Vagina (tissue), 2 donors: Measurements from ENCODE around the gene GYG1. TPM values are rescaled to one million over a fixed set of nuclear protein-coding genes. Genes with fewer than 3 reads are reported as not detected.

Experiments
- DNase-seq, 2 donors: peaks; one replicate each; pipeline ENCODE4 v3.0.0-alpha.2; 2017; ENCODE audit errors: extremely low spot score in 2 of 2
- H3K27ac ChIP-seq: fragments of 200-600 bp; sonication (generic); one replicate; pipeline ENCODE4 v1.5.1; 2019
- H3K27me3 ChIP-seq: fragments of 200-600 bp; sonication (generic); one replicate; pipeline ENCODE4 v1.5.1; 2019
- H3K36me3 ChIP-seq, 2 donors: fragments of 200-600 bp; sonication (generic); one replicate each; pipeline ENCODE4 v1.5.1; 2017 to 2019
- H3K4me1 ChIP-seq: fragments of 200-600 bp; sonication (generic); one replicate; pipeline ENCODE4 v1.5.1; 2019
- H3K4me3 ChIP-seq, 2 donors: fragments of 200-600 bp; sonication (generic); 1 replicate in 1 of 2; 2 replicates in 1 of 2; pipeline ENCODE4 v1.5.1; 2016 to 2019
- H3K9me3 ChIP-seq: fragments of 200-600 bp; sonication (generic); one replicate; pipeline ENCODE4 v1.5.1; 2019
- CTCF ChIP-seq, 3 experiments: fragments of 450-650 bp in 2 of 3; fragments of 200-600 bp in 1 of 3; sonication (generic) in 1 of 3; IDR thresholded peaks; one replicate each; pipeline ENCODE4 v1.5.1; 2017 to 2019; ENCODE audit warnings: antibody characterized with exemption in 3 of 3, mild to moderate bottlenecking in 2 of 3, moderate library complexity in 2 of 3
- POLR2A ChIP-seq, 2 donors: fragments of 450-650 bp; IDR thresholded peaks; one replicate each; pipeline ENCODE4 v1.6.1; 2017; ENCODE audit warnings: antibody characterized with exemption in 2 of 2, mild to moderate bottlenecking in 2 of 2, moderate library complexity in 2 of 2
- POLR2AphosphoS5 ChIP-seq, 2 donors: sonication (generic); formaldehyde crosslinking; IDR thresholded peaks; one replicate each; pipeline ENCODE4 v1.9.0; 2017; ENCODE audit warnings: antibody characterized with exemption in 2 of 2, mild to moderate bottlenecking in 2 of 2, low read depth in 1 of 2; ENCODE audit not compliant: insufficient read depth in 1 of 2
- intact Hi-C: fragments of 100-400 bp; cut with DNase I; formaldehyde crosslinking; loops from one replicate; pipeline ENCODE4 v1.15.1; 2023
- total RNA-seq: library from RNA; depleted of rRNA; stranded (reverse); fragments of >200 nt; gene quantifications from one replicate; pipeline ENCODE4 v1.2.3, GENCODE V29; 2016

The GYG1 gene
- total RNA-seq, 1 donor from 2014 or later = 45.9 TPM

DNA sequence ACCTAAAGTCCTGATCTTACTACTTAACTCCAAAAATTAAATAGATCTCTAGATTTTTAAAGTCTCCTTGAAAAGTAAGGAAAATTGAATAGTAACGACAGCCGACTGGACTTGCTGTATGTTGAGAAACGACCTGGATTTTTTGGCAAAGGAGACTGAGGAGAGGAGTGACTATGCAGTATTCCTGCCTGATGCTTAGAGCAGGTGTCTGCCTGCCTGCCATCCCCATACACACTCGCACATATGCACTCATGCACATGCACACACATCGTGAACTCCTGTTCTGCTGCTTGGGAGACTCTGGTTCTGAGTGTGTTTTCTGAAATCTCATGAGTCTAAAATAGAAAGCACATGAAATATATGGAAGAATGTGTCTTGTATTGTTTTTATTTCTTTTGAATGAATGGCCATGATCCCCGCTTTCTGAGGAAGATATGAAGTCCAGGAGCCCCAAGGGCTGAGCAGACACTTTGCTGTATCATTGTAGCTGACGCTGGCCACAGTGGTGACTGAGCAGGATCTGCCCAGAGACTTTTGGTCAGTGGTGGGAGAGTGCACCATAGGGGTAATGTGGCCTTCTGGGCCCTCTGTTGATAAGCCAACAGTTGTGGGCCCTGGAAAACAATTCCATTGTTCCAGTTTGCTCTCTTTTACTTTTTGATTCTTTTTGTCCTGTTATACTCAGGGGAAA is 16.4 kb downstream of the GYG1 start:
- H3K36me3 ChIP-seq = peaks cover 3 to 25% of the 10 kb centered on the region in 2 donors
- no peak for DNase-seq
- H3K9me3 ChIP-seq = no peaks in the 10 kb centered on the region
- TF ChIP-seq CTCF (IDR thresholded peaks at IDR 0.05) = no peak
- TF ChIP-seq POLR2A (IDR thresholded peaks at IDR 0.05) = no peak
- no peak for TF ChIP-seq POLR2AphosphoS5 (IDR thresholded peaks at IDR 0.05; ENCODE audit: insufficient read depth in 1 of 2, low read depth in 1 of 2)
- no peaks in the 10 kb centered on the region for H3K27me3 ChIP-seq
- no peak overlapping the region for H3K27ac ChIP-seq
- intact Hi-C loops = no loop called here
- no peak overlapping the region for H3K4me3 ChIP-seq
- H3K4me1 ChIP-seq = no peaks in the 10 kb centered on the region

GRCh38 chr3:149009732-149010131 is 18.4 kb downstream of the GYG1 start:
- TF ChIP-seq CTCF (IDR thresholded peaks at IDR 0.05) = no peak
- TF ChIP-seq POLR2A (IDR thresholded peaks at IDR 0.05) = no peak
- no peak for TF ChIP-seq POLR2AphosphoS5 (IDR thresholded peaks at IDR 0.05; ENCODE audit: insufficient read depth in 1 of 2, low read depth in 1 of 2)
- Histone ChIP-seq H3K4me1 (no peaks in the 10 kb centered on the region), H3K9me3 (no peaks in the 10 kb centered on the region), H3K27ac (no peak overlapping the region), H3K4me3 (no peak overlapping the region), H3K27me3 (no peaks in the 10 kb centered on the region), H3K36me3 (peaks cover 3 to 31% of the 10 kb centered on the region in 2 donors)
- no peak for DNase-seq
- intact Hi-C loops = no loop called here

- H3K9me3 ChIP-seq = no peaks in the 10 kb centered on the region
- H3K4me1 ChIP-seq = no peaks in the 10 kb centered on the region
- no peaks in the 10 kb centered on the region for H3K27me3 ChIP-seq
- intact Hi-C loops = no loop called here
- DNase-seq = no peak
- TF ChIP-seq CTCF (IDR thresholded peaks at IDR 0.05) (no peak), POLR2AphosphoS5 (IDR thresholded peaks at IDR 0.05; ENCODE audit: insufficient read depth in 1 of 2, low read depth in 1 of 2) (no peak), POLR2A (IDR thresholded peaks at IDR 0.05) (no peak)
- no peak overlapping the region for H3K4me3 ChIP-seq
- peaks cover 3 to 27% of the 10 kb centered on the region in 2 donors for H3K36me3 ChIP-seq
- H3K27ac ChIP-seq = no peak overlapping the region
Measured at GRCh38 chr3:149010504-149010951, 19.2 kb downstream of the GYG1 start.

GRCh38 chr3:149010966-149011365 is 19.6 kb downstream of the GYG1 start:
- Histone ChIP-seq H3K4me3 (no peak overlapping the region), H3K27me3 (no peaks in the 10 kb centered on the region), H3K36me3 (peaks cover 3 to 25% of the 10 kb centered on the region in 2 donors), H3K4me1 (no peaks in the 10 kb centered on the region), H3K27ac (no peak overlapping the region), H3K9me3 (no peaks in the 10 kb centered on the region)
- intact Hi-C loops = no loop called here
- no peak for DNase-seq
- TF ChIP-seq POLR2A (IDR thresholded peaks at IDR 0.05) = no peak
- no peak for TF ChIP-seq CTCF (IDR thresholded peaks at IDR 0.05)
- TF ChIP-seq POLR2AphosphoS5 (IDR thresholded peaks at IDR 0.05; ENCODE audit: insufficient read depth in 1 of 2, low read depth in 1 of 2) = no peak

DNA sequence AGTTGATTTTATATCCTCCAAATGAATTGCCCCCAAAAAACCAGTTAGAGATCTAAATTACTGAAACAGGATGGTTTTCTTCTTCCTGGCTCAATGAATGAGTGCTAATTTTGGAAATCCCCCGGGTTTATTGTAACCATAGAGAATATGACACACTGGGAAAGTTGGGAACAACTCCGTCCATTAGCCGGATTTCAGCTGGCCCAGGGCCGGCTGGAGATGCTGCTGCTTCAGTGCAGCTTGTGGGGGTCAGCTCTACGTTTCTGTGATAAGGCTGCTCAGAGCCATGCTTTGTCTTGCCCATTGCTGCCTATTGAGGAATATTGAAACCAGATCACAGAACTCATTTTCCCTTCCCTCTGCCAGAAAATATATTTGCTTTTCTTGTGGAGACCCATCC is 20.3 kb downstream of the GYG1 start:
- DNase-seq = no peak
- H3K4me3 ChIP-seq = no peak overlapping the region
- H3K27ac ChIP-seq = no peak overlapping the region
- intact Hi-C loops = no loop called here
- TF ChIP-seq POLR2A (IDR thresholded peaks at IDR 0.05) (no peak), POLR2AphosphoS5 (IDR thresholded peaks at IDR 0.05; ENCODE audit: insufficient read depth in 1 of 2, low read depth in 1 of 2) (no peak), CTCF (IDR thresholded peaks at IDR 0.05) (no peak)
- peaks cover 3 to 25% of the 10 kb centered on the region in 2 donors for H3K36me3 ChIP-seq
- no peaks in the 10 kb centered on the region for H3K27me3 ChIP-seq
- no peaks in the 10 kb centered on the region for H3K9me3 ChIP-seq
- H3K4me1 ChIP-seq = peaks cover 3% of the 10 kb centered on the region
